Spinal cord (tissue), 10 donors: ENCODE measurements around the gene ROR1. TPM values are rescaled to one million over a fixed set of nuclear protein-coding genes. Genes with fewer than 3 reads are reported as not detected.
"Not testable (repeated sequence)": the region's sequence is repeated elsewhere in the genome, so short reads cannot be mapped to it uniquely, and the experiment has no call there.

ENCODE experiments used
- DNase-seq, 6 donors: peaks; one replicate each; pipeline versions ENCODE4 v3.0.0 to v3.0.0-alpha.2; 2013 to 2015; ENCODE audit warnings: low spot score in 6 of 6, low read depth in 4 of 6
- H3K27ac ChIP-seq: one replicate; pipeline ENCODE4 v1.5.1; 2013; ENCODE audit warnings: low read depth, low read length, control low read depth
- H3K27me3 ChIP-seq: one replicate; pipeline ENCODE4 v1.6.1; 2013; ENCODE audit warnings: low read length; ENCODE audit not compliant: control insufficient read depth, insufficient read depth
- H3K36me3 ChIP-seq: one replicate; pipeline ENCODE4 v1.6.1; 2013; ENCODE audit warnings: low read length; ENCODE audit not compliant: control insufficient read depth, insufficient read depth
- H3K4me1 ChIP-seq: one replicate; pipeline ENCODE4 v1.6.1; 2013; ENCODE audit warnings: low read length; ENCODE audit not compliant: control insufficient read depth, insufficient read depth
- H3K4me3 ChIP-seq: one replicate; pipeline ENCODE4 v1.5.1; 2013; ENCODE audit warnings: low read depth, low read length, control low read depth
- H3K9me3 ChIP-seq: one replicate; pipeline ENCODE4 v1.6.1; 2013; ENCODE audit warnings: low read length; ENCODE audit not compliant: control insufficient read depth, insufficient read depth
- WGBS: methylation state at CpG from one replicate; pipeline ENCODE4 v1.1.5; 2013; ENCODE audit warnings: missing lambda C conversion rate; ENCODE audit not compliant: insufficient coverage; 5-methylcytosine and 5-hydroxymethylcytosine counted together
- polyA plus RNA-seq, 2 donors: library from polyadenylated mRNA; unstranded; fragments of 120-200 nt; gene quantifications; one replicate each; pipeline ENCODE4 v1.2.1, GENCODE V29; 2013; ENCODE audit not compliant: insufficient read length in 2 of 2
- total RNA-seq, 2 donors: library from RNA; depleted of rRNA in 1 of 2; stranded (reverse); fragments of 120-200 nt in 1 of 2; fragments of >200 nt in 1 of 2; gene quantifications; one replicate each; pipeline versions ENCODE4 v1.2.3 to v1.2.4, GENCODE V29; 2013 to 2014
- donor health status: healthy.

ROR1 gene
- total and polyA plus RNA-seq, 4 donors = 4.0 to 16.5 (median 7.9) TPM

DNA sequence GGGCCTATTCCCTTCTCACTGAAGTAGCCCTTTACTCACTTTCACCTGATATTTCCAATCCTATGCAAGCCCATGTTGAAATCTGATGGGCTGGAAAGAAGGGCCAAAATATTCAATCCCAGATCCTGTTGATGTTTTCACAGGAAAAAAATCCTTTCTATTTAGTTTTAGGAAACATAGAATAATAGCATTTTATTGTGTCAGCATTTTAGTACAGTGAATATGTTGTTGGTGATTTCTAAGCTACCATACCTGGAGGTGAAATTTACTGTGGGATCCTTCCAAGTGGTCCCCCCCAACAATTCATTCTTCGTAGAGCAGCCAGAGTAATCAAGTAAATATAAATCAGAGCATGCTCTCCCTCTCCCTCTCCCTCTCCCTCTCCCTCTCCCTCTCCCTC, 426.2 kb downstream of the ROR1 start:
- no peak overlapping the region for H3K4me3 ChIP-seq
- no peaks in the 10 kb centered on the region for H3K27me3 ChIP-seq
- no peaks in the 10 kb centered on the region for H3K36me3 ChIP-seq
- H3K27ac ChIP-seq = no peak overlapping the region
- WGBS = no CpG with 5 or more reads among the region's 1 CpG
- no peak for DNase-seq
- H3K9me3 ChIP-seq = no peaks in the 10 kb centered on the region
- H3K4me1 ChIP-seq = peaks cover 7% of the 10 kb centered on the region

DNA sequence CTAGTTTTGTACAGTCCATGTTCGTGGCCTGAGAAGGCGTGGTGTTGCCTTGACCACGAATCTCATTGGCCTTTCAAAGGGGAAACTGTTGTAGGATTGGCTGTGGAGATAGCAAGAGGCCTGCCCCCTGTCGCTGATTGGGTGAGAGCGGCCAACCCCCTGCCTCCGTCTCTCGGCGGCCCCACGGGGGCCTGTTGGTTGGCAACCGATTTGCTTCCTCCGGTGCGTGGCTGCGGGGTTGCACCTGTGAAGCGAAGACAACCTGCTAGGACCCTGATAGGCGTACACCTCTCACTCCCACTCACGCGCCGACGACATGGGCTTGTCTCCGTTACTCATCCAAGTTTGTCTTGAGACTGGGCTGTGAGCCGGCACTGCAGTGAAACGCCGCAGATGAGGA, 429.6 kb downstream of the ROR1 start, which contains the start of gene UBE2U:
TSS of gene UBE2U (plus strand) at position 204 of the 400 bp plus-strand sequence. CDS start 428 bp downstream, outside the sequence.
- H3K27me3 ChIP-seq = no peaks in the 10 kb centered on the region

DNA sequence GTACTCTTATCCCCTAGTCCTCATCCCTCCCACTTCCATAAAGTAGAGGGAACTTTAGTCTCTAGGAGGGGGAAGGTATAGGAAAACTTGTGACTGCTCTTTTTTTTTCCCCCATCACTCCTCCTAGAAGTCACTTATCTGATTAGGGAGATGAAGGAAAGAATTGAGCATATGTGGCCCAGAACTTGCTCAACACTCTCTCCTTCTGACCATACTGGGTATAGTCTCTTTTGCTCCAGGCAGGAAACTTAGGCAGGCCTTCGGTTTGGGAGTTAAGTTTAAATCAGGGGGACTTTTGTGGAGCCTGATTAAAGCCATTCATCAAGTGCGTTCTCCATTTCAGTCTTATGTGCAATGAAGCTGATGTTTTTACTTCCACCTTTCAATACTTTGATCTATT, 435.4 kb downstream of the ROR1 start:
- no CpG with 5 or more reads among the region's 2 CpGs for WGBS
- H3K9me3 ChIP-seq = no peaks in the 10 kb centered on the region
- H3K4me3 ChIP-seq = no peak overlapping the region
- no peaks in the 10 kb centered on the region for H3K36me3 ChIP-seq
- H3K27me3 ChIP-seq = no peaks in the 10 kb centered on the region
- no peaks in the 10 kb centered on the region for H3K4me1 ChIP-seq
- no peak for DNase-seq
- no peak overlapping the region for H3K27ac ChIP-seq

More for the DNA sequence above, 429.6 kb downstream of the ROR1 start, which contains the start of gene UBE2U:
- no peaks in the 10 kb centered on the region for H3K9me3 ChIP-seq
- WGBS = 98% methylated on average over 22 of the region's 23 CpGs
- no peak within 1 kb of the TSS for H3K27ac ChIP-seq
- no peaks in the 10 kb centered on the region for H3K36me3 ChIP-seq
- no peak within 1 kb of the TSS for H3K4me3 ChIP-seq
- no peak for DNase-seq
- H3K4me1 ChIP-seq = no peaks in the 10 kb centered on the region

DNA sequence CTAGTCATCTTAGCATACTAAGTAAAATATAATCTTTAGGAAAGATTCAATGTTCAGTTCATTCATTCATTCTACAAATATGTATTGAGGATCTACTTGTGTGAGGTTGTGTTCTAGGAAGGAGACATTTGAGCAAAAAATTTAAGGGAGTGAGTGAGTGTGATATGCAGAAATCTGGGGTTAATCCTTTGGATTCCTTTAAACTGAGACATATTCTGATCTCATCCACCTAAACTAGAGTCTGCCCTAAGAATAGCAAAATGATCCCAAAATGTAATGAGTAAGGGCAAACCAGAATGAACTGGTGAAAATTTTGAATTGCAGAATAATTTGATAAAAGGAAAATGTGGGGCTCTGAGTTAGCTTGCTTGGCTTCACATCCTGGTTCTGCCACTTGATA, 438.2 kb downstream of the ROR1 start:
- Histone ChIP-seq H3K9me3 (no peaks in the 10 kb centered on the region), H3K27me3 (no peaks in the 10 kb centered on the region), H3K4me1 (no peaks in the 10 kb centered on the region), H3K27ac (no peak overlapping the region), H3K4me3 (no peak overlapping the region), H3K36me3 (no peaks in the 10 kb centered on the region)
- DNase-seq = no peak

DNA sequence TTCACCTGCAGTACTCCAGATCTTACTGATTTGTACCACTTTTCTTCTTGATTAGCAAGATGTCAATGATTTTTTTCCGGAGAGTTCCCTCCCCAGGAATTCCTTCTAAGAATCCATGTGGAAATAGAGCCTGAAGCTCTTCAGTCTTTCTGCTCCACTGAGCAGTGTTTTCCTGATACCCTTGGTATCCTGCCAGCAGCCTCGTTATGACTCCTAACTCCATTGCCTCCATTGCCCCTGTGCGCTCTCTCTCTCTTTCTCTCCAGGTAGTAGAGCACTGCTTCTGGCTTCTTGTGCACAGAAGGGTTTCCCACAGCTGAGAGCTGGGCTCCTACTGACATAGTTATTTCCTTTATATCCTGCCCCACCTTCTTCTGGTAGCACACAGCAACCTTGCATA, 441.8 kb downstream of the ROR1 start:
- Histone ChIP-seq H3K27ac (no peak overlapping the region), H3K36me3 (no peaks in the 10 kb centered on the region), H3K27me3 (no peaks in the 10 kb centered on the region), H3K4me3 (no peak overlapping the region), H3K9me3 (no peaks in the 10 kb centered on the region), H3K4me1 (no peaks in the 10 kb centered on the region)
- 55% methylated on average over 3 of the region's 3 CpGs for WGBS
- DNase-seq = no peak

DNA sequence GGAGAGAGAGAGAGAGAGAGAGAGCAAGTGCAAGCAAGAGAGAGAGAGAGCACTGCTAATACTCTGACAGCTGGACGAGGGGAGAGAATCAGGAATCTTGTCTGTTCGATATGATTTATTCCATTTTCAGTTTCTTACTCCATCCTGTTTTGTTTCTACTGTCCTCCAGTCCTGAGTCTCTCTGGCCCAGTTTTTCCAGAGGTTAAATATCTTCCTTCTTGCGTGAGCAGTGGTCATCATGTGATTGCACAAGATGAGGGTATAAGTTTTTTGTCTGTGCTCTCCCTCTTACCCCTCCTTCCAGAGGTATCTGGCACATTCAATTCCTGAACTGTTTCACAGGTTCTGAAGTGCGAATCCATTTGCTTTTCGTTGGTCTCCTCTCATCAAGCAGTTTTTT, 446.4 kb downstream of the ROR1 start:
- Histone ChIP-seq H3K4me3 (no peak overlapping the region), H3K36me3 (no peaks in the 10 kb centered on the region), H3K4me1 (no peaks in the 10 kb centered on the region), H3K27me3 (no peaks in the 10 kb centered on the region), H3K9me3 (no peaks in the 10 kb centered on the region), H3K27ac (no peak overlapping the region)
- no peak for DNase-seq
- WGBS = 78% methylated on average over 2 of the region's 5 CpGs

DNA sequence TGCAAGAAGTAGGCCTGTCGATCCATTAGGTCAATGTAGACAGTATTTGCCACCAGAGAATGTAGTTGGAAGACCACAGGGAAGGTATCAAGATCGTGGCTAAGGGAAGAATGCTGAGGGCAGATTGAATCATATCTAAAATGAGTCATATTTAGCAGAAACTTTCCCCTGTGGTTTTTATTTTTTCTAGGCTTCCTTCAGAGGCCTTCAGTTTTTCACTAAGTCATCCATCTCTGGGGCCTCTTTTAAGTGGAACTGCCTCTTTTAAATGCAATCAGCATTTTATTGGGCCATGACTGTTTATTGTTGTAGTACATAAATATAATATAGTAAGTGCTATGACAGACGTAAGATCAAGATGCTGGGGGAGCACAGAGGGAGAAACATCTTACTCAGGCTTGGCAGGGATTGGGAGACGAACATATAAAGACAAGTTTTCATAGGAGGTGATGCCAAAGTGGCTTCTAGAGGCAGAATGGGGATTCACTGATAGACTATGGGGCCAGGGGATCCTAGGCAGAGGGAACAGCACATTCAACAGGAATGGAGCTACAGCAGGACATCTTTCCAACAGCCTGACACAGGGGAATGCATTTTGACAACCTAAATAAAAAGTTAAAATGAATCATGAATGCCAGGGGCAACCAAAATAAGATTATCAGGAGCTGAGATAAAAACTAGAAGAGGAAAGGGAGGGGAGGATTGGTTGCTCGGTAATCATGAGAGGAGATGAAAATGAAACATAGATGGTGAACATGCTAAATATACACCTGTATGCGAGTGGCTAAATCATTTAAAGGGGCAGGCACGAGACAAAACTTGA, 449.7 kb downstream of the ROR1 start:
- WGBS = 95% methylated on average over 4 of the region's 7 CpGs

DNA sequence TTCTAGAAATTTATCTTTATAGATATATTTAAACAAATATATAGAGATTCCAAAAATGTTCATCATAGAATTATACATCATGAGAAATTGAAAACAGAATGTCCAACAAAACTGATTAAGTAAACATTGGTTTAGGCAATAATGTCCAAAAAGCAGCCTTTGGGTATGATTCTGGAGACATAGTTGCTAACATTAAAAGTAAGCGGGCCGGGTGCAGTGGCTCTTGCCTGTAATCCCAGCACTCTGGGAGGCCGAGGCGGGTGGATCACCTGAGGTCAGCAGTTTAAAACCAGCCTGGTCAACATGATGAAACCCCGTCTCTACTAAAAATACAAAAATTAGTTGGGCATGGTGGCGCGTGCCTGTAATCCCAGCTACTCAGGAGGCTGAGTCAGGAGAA, 450.4 kb downstream of the ROR1 start:
- 93% methylated on average over 2 of the region's 7 CpGs for WGBS
- not testable (repeated sequence) for H3K4me1 ChIP-seq, H3K27me3 ChIP-seq, H3K9me3 ChIP-seq, DNase-seq, H3K4me3 ChIP-seq, H3K27ac ChIP-seq, H3K36me3 ChIP-seq

More for the DNA sequence above, 449.7 kb downstream of the ROR1 start:
- Histone ChIP-seq H3K27me3 (no peaks in the 10 kb centered on the region), H3K4me3 (no peak overlapping the region), H3K27ac (no peak overlapping the region), H3K36me3 (no peaks in the 10 kb centered on the region), H3K4me1 (no peaks in the 10 kb centered on the region), H3K9me3 (no peaks in the 10 kb centered on the region)
- no peak for DNase-seq

DNA sequence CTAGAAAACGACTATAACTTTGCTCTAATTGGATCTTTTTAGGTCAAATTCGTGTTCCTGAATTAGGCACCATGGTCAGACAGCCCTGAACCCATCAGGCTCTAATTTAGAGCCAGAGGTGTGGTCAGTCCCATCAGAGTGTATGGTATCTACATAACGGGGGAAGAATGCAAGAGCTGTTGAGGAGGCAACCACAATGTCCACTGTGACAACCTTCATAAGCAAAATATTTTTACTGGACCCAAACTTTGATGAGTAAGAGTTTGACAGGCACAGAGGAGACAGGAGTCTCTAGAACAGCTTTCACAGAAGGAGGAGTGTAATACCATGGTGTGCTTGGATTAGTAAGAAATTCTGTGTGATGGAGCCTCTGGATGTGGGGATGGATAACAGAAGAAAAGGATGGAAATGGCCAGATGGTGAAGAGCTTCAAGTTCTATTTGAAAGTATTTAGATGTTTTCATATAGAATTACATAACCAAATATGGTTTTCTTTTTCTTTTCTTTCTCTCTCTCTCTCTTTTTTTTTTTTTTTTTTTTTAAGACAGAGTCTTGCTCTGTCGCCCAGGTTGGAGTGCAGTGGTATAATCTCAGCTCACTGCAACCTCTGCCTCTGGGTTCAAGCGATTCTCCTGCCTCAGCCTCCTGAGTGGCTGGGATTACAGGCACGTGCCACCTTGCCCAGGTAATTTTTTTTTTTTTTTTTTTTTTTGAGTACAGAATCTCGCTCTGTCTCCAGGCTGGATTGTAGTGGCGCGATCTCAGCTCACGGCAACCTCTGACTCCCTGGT, 454.5 kb downstream of the ROR1 start:
- Histone ChIP-seq H3K36me3 (no peaks in the 10 kb centered on the region), H3K27ac (no peak overlapping the region), H3K4me3 (no peak overlapping the region), H3K4me1 (no peaks in the 10 kb centered on the region), H3K9me3 (no peaks in the 10 kb centered on the region), H3K27me3 (no peaks in the 10 kb centered on the region)
- DNase-seq = no peak
- 84% methylated on average over 5 of the region's 10 CpGs for WGBS
